IPS-18c (cell line): Measurements from ENCODE around the gene OR2G6.
"Not testable (repeated sequence)": the region's sequence is repeated elsewhere in the genome, so short reads cannot be mapped to it uniquely, and the experiment has no call there.

Source experiments
- H3K4me3 ChIP-seq: 2 replicates; pipeline ENCODE4 v1.7.0; 2013; ENCODE audit warnings: low read depth, mild to moderate bottlenecking, low read length, moderate library complexity; ENCODE audit not compliant: insufficient read depth
- H3K9me3 ChIP-seq: one replicate; pipeline ENCODE4 v1.6.1; 2013; ENCODE audit warnings: mild to moderate bottlenecking, low read length, moderate library complexity; ENCODE audit not compliant: control insufficient read depth, insufficient read depth

The OR2G6 gene

GRCh38 chr1:248507773-248508172 is at the start of gene OR2G6:
Gene OR2G6, plus strand, starts transcription at chr1:248508073. Its CDS starts 13,574 bp downstream, at chr1:248521647.
- H3K9me3 ChIP-seq, H3K4me3 ChIP-seq: not testable (repeated sequence)

- not testable (repeated sequence) for H3K9me3 ChIP-seq, H3K4me3 ChIP-seq
Measured at GRCh38 chr1:248459117-248459516, 48.8 kb upstream of the OR2G6 start.

- peaks cover 2% of the 10 kb centered on the region for H3K9me3 ChIP-seq
Measured at GRCh38 chr1:248471154-248471553, 36.7 kb upstream of the OR2G6 start.

GRCh38 chr1:248472111-248472510 is 35.8 kb upstream of the OR2G6 start:
- not testable (repeated sequence) for H3K4me3 ChIP-seq, H3K9me3 ChIP-seq

More at GRCh38 chr1:248471154-248471553, 36.7 kb upstream of the OR2G6 start:
- H3K4me3 ChIP-seq: no peak overlapping the region

GRCh38 chr1:248473051-248473450 is 34.8 kb upstream of the OR2G6 start, which contains the start of gene OR2T3:
Gene OR2T3, plus strand, starts transcription at chr1:248473351. Its CDS starts 0 bp downstream, at chr1:248473351.
- not testable (repeated sequence) for H3K4me3 ChIP-seq, H3K9me3 ChIP-seq

GRCh38 chr1:248475660-248476059 is 32.2 kb upstream of the OR2G6 start:
- not testable (repeated sequence) for H3K4me3 ChIP-seq, H3K9me3 ChIP-seq

GRCh38 chr1:248481686-248482579 is 25.9 kb upstream of the OR2G6 start:
- H3K4me3 ChIP-seq, H3K9me3 ChIP-seq: not testable (repeated sequence)

- not testable (repeated sequence) for H3K4me3 ChIP-seq
Measured at GRCh38 chr1:248488289-248488688, 19.6 kb upstream of the OR2G6 start, which contains the start of gene OR2T5. Gene OR2T5, plus strand, starts transcription at chr1:248488589. Its CDS starts 0 bp downstream, at chr1:248488589.

GRCh38 chr1:248496661-248497060 is 11.2 kb upstream of the OR2G6 start:
- H3K9me3 ChIP-seq, H3K4me3 ChIP-seq: not testable (repeated sequence)

More at GRCh38 chr1:248488289-248488688, 19.6 kb upstream of the OR2G6 start, which contains the start of gene OR2T5:
- H3K9me3 ChIP-seq: not testable (repeated sequence)

- not testable (repeated sequence) for H3K4me3 ChIP-seq, H3K9me3 ChIP-seq
Measured at GRCh38 chr1:248500305-248501035, 7.4 kb upstream of the OR2G6 start.

- H3K9me3 ChIP-seq, H3K4me3 ChIP-seq: not testable (repeated sequence)
Measured at GRCh38 chr1:248510217-248510616, 2.3 kb downstream of the OR2G6 start.

- H3K4me3 ChIP-seq: no peak overlapping the region
- H3K9me3 ChIP-seq: peaks cover 2% of the 10 kb centered on the region
Measured at GRCh38 chr1:248521856-248522255, 14.0 kb downstream of the OR2G6 start.

- not testable (repeated sequence) for H3K4me3 ChIP-seq, H3K9me3 ChIP-seq
Measured at GRCh38 chr1:248537449-248537848, 29.6 kb downstream of the OR2G6 start.

GRCh38 chr1:248547383-248547782 is 39.5 kb downstream of the OR2G6 start:
- H3K4me3 ChIP-seq, H3K9me3 ChIP-seq: not testable (repeated sequence)

- H3K4me3 ChIP-seq: not testable (repeated sequence)
Measured at GRCh38 chr1:248551027-248551426, 43.2 kb downstream of the OR2G6 start.

GRCh38 chr1:248562672-248563071 is 54.8 kb downstream of the OR2G6 start, which contains the start of gene OR2T29:
Gene OR2T29, minus strand, starts transcription at chr1:248562772. Its CDS starts 3,281 bp downstream, at chr1:248559491.
- not testable (repeated sequence) for H3K9me3 ChIP-seq, H3K4me3 ChIP-seq

More at GRCh38 chr1:248551027-248551426, 43.2 kb downstream of the OR2G6 start:
- not testable (repeated sequence) for H3K9me3 ChIP-seq

GRCh38 chr1:248565530-248566373 is 57.9 kb downstream of the OR2G6 start:
- not testable (repeated sequence) for H3K4me3 ChIP-seq, H3K9me3 ChIP-seq
